SJCRH30 (cell line): Measurements from ENCODE around the gene MYO1E. TPM values are rescaled to one million over a fixed set of nuclear protein-coding genes. Genes with fewer than 3 reads are reported as not detected.

Experiments used
- DNase-seq, 2 experiments: peaks; one replicate each; pipeline ENCODE4 v3.0.0-alpha.2; 2015 to 2020
- H3K27ac ChIP-seq: fragments of 250-450 bp; sonication (Bioruptor Pico); 2 replicates; pipeline ENCODE4 v1.5.1; 2020; ENCODE audit warnings: mild to moderate bottlenecking, moderate library complexity
- H3K27me3 ChIP-seq: fragments of 250-450 bp; sonication (Bioruptor Pico); 2 replicates; pipeline ENCODE4 v1.5.1; 2020; ENCODE audit warnings: mild to moderate bottlenecking, moderate library complexity
- H3K36me3 ChIP-seq: fragments of 250-450 bp; sonication (Bioruptor Pico); 2 replicates; pipeline ENCODE4 v1.5.1; 2020; ENCODE audit warnings: mild to moderate bottlenecking, moderate library complexity
- H3K4me1 ChIP-seq: fragments of 250-450 bp; sonication (Bioruptor Pico); 2 replicates; pipeline ENCODE4 v1.5.1; 2020; ENCODE audit warnings: mild to moderate bottlenecking, moderate library complexity
- H3K4me3 ChIP-seq: fragments of 250-450 bp; sonication (Bioruptor Pico); 2 replicates; pipeline ENCODE4 v1.5.1; 2020; ENCODE audit warnings: mild to moderate bottlenecking, moderate library complexity
- H3K9me3 ChIP-seq: fragments of 250-450 bp; sonication (Bioruptor Pico); replicated peaks from 2 replicates; pipeline ENCODE4 v1.5.1; 2020; ENCODE audit warnings: mild to moderate bottlenecking, moderate library complexity
- total RNA-seq: library from RNA; depleted of rRNA; stranded (reverse); fragments of >200 nt; shearing (Covaris generic); gene quantifications from 2 replicates; pipeline ENCODE4 v1.2.3, GENCODE V29; 2014

The MYO1E gene
- total RNA-seq, 1 experiment from 2014 or later: 176 TPM

DNA sequence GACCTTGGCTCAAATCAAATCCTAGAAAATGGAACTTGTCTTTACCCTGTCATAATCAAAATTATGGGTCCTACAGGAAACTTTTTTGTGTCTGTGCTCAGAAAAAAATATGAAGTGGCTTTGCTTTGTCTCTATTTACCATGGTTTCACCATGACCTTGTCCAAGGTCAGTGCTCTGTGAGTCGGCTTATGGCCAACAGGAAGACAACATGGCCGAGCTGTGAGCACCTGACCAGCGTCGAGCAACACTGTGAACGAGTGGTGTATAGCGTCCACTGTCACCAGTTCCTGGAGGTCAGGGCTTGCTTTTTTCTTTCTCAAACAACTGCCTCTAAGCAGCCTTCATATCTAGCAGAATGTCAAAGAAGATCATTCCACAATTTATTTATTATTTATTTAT lies 67.9 kb downstream of the MYO1E start:
- Histone ChIP-seq H3K4me1 (peaks cover 31% of the 10 kb centered on the region), H3K4me3 (no peak overlapping the region), H3K9me3 (no peaks in the 10 kb centered on the region), H3K27ac (no peak overlapping the region), H3K27me3 (no peaks in the 10 kb centered on the region), H3K36me3 (no peaks in the 10 kb centered on the region)
- DNase-seq: no peak

DNA sequence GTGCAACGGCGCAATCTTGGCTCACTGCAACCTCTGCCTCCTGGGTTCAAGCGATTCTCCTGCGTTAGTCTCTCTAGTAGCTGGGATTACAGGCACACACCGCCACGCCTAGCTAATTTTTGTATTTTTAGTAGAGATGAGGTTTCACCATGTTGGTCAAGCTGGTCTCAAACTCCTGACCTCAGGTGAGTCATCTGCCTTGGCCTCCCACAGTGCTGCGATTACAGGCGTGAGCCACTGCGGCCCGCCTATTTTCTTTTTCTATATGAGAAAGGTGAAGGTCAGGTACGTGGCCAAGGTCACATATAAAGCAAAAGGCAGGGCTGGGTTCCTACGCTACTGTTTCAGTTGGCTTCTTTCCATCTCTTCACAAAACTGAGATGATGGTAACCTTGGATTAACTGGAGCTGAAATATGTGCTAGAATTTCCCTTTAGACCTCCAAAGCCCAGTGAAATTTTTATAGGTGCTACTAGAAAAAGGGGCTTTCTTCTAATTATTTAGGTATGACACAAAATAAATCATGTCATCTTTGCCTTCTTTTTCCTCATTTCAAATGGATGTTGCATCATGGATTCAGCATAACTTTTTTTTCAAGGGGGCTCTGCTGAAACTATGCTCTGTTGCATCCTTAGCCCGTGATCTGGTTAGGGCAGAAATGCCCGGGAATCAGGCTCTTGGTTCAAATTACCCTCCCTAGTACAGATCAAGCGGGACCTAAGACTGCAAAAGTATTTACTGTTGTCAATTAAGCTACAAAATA lies 68.5 kb downstream of the MYO1E start:
- DNase-seq: no peak
- Histone ChIP-seq H3K9me3 (no peaks in the 10 kb centered on the region), H3K27ac (no peak overlapping the region), H3K4me1 (peaks cover 36% of the 10 kb centered on the region), H3K36me3 (no peaks in the 10 kb centered on the region), H3K4me3 (no peak overlapping the region), H3K27me3 (no peaks in the 10 kb centered on the region)

DNA sequence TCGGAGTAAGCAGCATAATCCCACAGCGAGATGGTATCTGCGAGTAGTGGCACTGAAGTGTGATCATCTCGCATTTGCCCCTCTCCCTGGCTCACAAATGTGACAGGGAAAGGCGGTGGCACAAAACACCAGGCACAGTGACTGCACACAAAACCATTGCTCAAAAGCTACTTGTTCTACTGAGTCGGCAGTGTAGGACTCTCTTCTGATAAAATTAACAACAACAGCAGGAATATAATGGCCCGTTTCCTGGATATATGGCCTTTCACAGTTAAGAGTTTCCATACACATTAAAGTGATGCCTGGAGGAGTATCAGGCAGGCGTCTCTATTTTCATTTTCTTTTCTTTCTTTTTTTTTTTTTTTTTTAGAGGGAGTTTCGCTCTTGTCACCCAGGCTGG lies 69.0 kb downstream of the MYO1E start:
- Histone ChIP-seq H3K9me3 (no peaks in the 10 kb centered on the region), H3K36me3 (no peaks in the 10 kb centered on the region), H3K27ac (no peak overlapping the region), H3K4me1 (peaks cover 39% of the 10 kb centered on the region), H3K4me3 (no peak overlapping the region), H3K27me3 (no peaks in the 10 kb centered on the region)
- DNase-seq: no peak

DNA sequence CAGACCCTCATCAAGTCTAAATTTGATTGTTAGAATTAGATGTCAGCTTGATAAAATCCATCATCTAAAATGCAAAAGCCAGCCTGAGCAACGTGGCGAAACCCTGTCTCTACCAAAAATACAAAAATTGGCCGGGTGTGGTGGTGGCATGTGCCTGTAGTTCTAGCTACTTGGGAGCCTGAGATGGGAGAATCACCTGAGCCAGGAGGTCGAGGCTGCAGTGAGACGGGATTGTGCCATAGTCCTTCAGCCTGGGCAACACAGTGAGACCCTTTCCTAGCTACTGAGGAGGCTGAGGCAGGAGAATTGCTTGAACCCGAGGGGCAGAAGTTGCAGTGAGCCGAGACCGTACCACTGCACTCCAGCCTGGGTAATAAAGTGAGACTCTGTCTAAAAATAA lies 69.5 kb downstream of the MYO1E start:
- H3K4me3 ChIP-seq: no peak overlapping the region
- DNase-seq: no peak
- H3K27me3 ChIP-seq: no peaks in the 10 kb centered on the region
- no peak overlapping the region for H3K27ac ChIP-seq
- no peaks in the 10 kb centered on the region for H3K9me3 ChIP-seq
- H3K36me3 ChIP-seq: no peaks in the 10 kb centered on the region
- H3K4me1 ChIP-seq: peaks cover 39% of the 10 kb centered on the region

DNA sequence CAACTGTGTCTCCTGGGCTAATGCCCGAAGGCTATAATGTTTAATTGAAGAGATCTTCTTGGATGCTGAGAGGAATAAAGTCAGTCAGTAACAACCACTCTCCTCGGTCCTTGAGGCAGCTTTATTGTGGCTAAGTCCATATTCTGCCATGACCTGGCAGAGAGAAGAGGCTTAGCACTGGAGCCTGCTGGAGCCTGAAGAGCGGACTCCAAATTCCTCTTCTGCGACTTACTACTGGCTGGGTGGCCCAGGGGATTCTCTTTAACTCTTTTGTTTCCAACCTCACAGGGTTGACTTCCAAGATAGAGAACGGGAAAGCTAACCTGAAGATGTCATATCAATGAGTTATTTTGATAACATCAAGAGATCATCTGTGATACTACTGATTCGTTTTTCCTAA lies 71.1 kb downstream of the MYO1E start:
- Histone ChIP-seq H3K36me3 (no peaks in the 10 kb centered on the region), H3K27me3 (no peaks in the 10 kb centered on the region), H3K9me3 (no peaks in the 10 kb centered on the region), H3K4me1 (peaks cover 33% of the 10 kb centered on the region), H3K4me3 (no peak overlapping the region), H3K27ac (no peak overlapping the region)
- no peak for DNase-seq

DNA sequence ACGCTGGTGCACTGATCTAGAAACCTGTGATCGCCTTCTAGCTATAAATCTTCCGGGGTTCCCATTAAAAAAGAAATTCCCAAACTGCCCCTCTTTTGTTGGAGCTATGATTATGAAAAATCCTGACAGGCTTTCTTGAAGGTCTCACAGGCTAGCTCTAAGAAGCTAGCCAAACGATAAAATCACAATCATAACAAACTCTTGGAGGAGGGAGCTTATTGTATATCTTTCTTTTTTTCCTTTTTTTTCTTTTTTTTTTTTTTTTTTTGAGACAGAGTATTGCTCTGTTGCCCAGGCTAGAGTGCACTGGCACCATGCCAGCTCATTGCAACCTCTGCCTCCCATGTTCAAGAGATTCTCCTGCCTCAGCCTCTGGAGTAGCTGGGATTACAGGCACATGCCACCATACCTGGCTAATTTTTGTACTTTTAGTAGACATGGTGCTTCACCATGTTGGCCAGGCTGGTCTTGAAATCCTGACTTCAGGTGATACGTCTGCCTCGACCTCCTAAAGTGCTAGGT lies 72.0 kb downstream of the MYO1E start:
- Histone ChIP-seq H3K9me3 (no peaks in the 10 kb centered on the region), H3K27ac (peak overlapping the region; percentile 47), H3K4me3 (peak overlapping the region; percentile 26; the same call in 1 of the 2 replicates), H3K36me3 (no peaks in the 10 kb centered on the region), H3K27me3 (no peaks in the 10 kb centered on the region), H3K4me1 (peaks cover 36% of the 10 kb centered on the region)
- peak in 1 of 2 experiments; percentile 62 for DNase-seq

DNA sequence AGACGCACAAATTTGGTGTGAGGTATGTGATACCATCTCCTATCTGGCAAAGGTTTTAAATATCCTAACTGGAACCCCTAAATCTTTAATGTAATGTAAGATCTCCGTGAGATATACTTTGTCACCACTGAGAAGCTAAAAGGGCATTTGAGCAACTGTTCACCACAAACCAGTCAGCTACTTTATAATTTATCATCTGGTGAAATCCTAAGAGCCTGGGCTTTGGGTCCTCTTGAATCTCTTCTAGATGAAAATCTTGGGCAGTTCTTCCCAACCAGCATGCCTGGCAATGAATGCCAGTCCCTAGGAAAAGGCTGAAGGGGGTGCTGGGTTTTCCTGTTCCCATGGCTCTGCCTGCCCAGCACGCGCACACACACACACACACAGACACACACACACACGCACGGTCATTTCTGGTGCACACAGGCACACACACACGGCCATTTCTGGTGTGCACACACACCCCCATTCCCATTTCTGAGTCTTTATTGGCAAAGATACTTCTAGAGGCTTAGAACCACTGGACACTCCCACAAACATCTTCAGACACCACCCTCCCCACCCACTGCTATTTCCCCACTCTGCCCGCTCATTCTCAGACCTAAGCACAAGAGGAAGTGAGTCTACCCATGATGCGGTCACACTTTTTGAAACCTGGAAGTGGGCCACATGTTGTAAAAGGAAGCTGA lies 72.6 kb downstream of the MYO1E start:
- no peaks in the 10 kb centered on the region for H3K9me3 ChIP-seq
- no peaks in the 10 kb centered on the region for H3K36me3 ChIP-seq
- H3K27ac ChIP-seq: peak overlapping the region; percentile 47
- H3K4me3 ChIP-seq: peak overlapping the region; percentile 26; the same call in 1 of the 2 replicates
- peak; percentile 58 to 70 for DNase-seq
- H3K27me3 ChIP-seq: no peaks in the 10 kb centered on the region
- peaks cover 42% of the 10 kb centered on the region for H3K4me1 ChIP-seq

DNA sequence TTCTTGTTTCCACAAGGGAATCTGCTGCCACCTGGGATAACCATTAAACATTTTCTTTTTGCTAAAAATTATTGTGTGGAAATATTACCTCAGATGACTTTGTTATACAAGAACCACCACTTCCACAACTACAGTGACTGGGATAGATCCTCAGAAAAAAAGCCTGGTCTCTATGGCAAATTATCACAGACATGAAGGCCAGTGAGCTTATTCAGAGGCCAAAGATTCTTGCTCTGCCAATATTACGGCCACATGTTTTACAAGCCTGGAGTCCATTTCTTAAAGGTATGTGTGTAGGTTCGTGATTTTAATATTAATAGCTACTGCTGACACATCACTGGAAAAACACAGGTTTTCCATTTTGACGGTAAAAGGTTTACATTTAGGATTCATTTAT lies 73.8 kb downstream of the MYO1E start:
- Histone ChIP-seq H3K4me1 (peaks cover 41% of the 10 kb centered on the region), H3K4me3 (no peak overlapping the region), H3K36me3 (no peaks in the 10 kb centered on the region), H3K9me3 (no peaks in the 10 kb centered on the region), H3K27ac (no peak overlapping the region), H3K27me3 (no peaks in the 10 kb centered on the region)
- no peak for DNase-seq

DNA sequence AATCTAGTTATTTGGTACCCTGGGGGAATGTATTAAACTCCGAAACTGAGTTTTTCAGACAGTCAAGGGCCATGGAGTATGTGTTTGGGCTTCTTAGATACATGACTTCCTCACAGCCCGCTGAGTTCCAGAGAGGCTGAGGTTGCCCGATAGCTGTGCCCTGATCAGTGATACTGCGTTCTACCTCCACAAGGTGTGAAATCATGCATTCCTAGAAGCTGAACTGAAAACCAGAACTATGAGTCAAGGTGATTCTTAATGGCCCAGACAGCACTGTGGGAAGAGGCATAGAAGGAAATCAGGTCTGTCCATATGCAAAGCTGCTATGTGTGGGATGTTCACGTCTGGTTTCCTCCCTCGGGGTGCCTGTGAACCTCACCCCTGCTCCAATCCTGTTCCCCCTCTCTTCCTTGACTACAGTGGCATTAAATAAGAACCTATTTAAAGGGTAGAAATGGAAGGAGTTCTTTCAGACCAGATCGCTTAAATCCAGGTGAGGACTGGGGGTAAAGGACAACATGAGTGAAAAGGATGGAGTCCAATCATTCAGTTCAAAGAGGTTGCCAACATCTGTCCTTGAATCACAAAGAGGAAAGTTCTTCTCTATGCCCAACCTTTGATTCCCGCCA lies 74.3 kb downstream of the MYO1E start:
- Histone ChIP-seq H3K9me3 (no peaks in the 10 kb centered on the region), H3K36me3 (no peaks in the 10 kb centered on the region), H3K27ac (no peak overlapping the region), H3K27me3 (no peaks in the 10 kb centered on the region), H3K4me3 (no peak overlapping the region), H3K4me1 (peaks cover 41% of the 10 kb centered on the region)
- no peak for DNase-seq

DNA sequence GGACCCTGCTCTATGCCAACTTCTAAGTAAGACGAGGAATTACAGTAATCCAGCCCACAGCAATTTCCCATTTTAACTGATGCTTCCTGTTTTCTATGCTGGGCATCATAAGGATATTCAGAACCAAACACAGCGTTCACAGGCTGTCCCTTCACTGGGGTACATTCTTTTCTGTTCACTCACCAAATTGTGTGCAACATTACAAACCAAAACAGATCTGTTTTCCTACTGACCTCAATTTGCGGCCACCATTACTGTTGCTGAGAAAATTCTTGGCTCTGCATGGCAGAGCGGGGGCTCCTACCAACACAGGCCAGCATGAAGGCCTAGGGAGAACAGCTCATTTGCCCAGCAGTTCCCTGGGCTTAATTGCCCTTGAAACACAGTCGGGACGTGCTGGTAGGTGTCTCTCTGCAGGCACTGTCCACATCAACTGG lies 76.5 kb downstream of the MYO1E start:
- Histone ChIP-seq H3K9me3 (no peaks in the 10 kb centered on the region), H3K36me3 (no peaks in the 10 kb centered on the region), H3K27me3 (no peaks in the 10 kb centered on the region), H3K27ac (peak overlapping the region; percentile 54; the same call in 1 of the 2 replicates), H3K4me3 (no peak overlapping the region), H3K4me1 (peaks cover 34% of the 10 kb centered on the region)
- DNase-seq: no peak

DNA sequence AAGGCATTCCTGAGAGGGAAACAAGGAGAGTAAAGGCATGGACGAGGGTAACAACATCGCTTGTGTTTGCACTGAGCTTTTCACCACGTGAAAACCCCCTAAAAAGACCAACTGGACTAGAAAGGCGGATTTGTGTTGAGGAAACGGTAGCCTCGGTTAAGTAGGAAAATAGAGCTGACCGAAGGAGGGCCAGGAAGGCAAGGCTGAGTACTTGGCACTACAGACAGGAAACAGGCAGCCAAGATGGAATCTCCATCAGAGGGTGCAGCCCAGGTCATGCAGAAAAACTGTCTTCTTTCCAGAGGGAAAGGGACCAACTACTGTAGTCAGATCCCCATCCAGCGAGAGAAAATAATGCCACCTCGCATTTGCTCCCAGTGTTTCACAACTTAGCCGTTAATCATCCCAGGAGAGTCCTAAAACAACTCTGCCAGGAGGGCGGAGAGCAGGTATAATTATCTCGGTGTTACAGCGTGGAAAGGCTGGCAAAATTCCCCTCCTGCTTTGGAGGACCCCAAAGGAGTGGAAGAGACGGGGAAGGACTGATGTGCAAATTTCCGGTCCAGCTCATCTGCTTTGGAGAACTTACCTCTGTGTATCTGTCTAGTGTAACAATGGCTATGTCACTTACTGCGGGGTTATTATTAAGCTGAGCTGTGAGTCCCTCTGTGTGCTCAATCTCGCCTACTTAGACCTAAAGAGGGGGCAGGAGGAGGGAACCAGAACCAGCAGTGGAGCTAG lies 77.2 kb downstream of the MYO1E start:
- peaks cover 27% of the 10 kb centered on the region for H3K4me1 ChIP-seq
- H3K36me3 ChIP-seq: no peaks in the 10 kb centered on the region
- no peak overlapping the region for H3K4me3 ChIP-seq
- no peaks in the 10 kb centered on the region for H3K9me3 ChIP-seq
- peak overlapping the region; percentile 54 for H3K27ac ChIP-seq
- no peaks in the 10 kb centered on the region for H3K27me3 ChIP-seq
- DNase-seq: no peak

DNA sequence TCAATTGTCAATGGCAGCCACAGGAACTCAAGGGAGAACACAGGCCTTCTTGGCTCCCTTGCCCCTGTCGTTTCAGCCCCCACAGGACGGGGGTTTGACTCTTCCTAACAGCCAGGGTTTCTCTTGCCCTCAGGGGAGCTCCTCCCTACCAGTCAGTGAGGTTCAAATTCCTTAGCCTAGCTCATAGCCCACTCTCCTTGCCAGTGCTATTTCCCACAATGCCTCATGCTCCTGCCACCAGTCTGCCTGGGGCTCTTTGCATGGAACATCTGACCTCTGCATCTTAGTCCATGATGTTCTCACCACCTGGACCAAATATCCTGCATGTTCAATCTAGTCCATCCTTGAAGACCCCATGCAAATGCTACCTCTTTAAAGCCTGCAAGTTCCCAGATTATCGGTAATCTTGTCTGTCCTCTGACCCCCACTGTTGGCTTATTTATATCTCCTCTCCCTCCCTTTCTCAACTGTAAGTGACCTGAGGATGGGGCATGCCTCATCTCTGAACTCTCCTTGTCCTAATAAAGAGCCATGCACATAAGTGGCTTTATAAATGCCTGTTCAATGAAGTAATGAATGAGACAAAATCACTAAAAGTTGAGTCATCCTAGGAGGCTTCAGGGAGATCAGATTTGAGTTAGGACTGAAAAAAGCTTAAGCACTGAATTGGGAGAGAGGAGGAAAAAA lies 78.0 kb downstream of the MYO1E start:
- peak overlapping the region; percentile 54 for H3K27ac ChIP-seq
- no peaks in the 10 kb centered on the region for H3K27me3 ChIP-seq
- no peak overlapping the region for H3K4me3 ChIP-seq
- DNase-seq: no peak
- H3K9me3 ChIP-seq: no peaks in the 10 kb centered on the region
- H3K4me1 ChIP-seq: peaks cover 20% of the 10 kb centered on the region
- no peaks in the 10 kb centered on the region for H3K36me3 ChIP-seq

DNA sequence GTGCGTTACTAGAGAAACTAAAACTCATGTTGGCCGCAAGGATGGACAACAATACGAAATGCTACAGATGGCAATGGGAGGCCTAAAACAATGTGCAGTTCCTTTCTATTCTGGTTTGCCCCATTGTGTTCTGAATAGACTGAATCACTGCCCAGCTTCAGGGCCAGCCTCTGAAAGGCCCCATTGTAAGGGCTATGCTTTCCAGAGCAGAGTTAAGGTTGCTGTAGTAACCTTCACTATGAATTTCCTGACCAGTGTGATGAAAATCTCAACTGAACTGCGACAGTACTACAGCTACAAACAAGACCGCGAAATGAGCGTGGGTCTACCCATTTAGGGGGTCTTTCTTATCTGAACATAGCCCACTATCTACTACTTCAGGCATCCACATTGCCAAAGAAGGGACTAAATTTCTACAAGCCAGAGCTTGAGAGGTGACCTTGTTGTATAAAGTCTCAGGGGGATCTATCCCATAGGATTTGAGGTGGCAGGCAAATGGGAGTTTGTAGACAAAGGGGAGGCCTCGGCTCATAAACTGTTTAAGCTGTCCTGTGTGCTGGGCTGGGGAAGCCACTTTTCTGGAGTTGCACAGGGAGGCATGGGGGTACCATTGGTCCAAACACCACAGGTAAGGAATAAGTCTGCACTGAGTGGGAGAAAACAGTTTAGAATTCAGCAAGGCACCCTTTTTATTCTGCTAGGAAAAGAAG lies 80.1 kb downstream of the MYO1E start:
- H3K4me1 ChIP-seq: peaks cover 13% of the 10 kb centered on the region

More for the DNA sequence above, 80.1 kb downstream of the MYO1E start:
- Histone ChIP-seq H3K4me3 (no peak overlapping the region), H3K27ac (no peak overlapping the region), H3K27me3 (no peaks in the 10 kb centered on the region), H3K9me3 (no peaks in the 10 kb centered on the region), H3K36me3 (no peaks in the 10 kb centered on the region; the same call in 1 of the 2 replicates)
- DNase-seq: peak in 1 of 2 experiments; percentile 37
